K562 (cell line): ENCODE results near the gene RIT1. TPM values are rescaled to one million over a fixed set of nuclear protein-coding genes. Genes with fewer than 3 reads are reported as not detected.
A peak's percentile ranks its signal among the peaks of the same experiment; 100 is the strongest.

ENCODE experiments used
- ARHGAP35 ChIP-seq: fragments of 450-650 bp; IDR thresholded peaks from 2 replicates; pipeline ENCODE4 v1.6.1; 2018; ENCODE audit not compliant: partially characterized antibody
- CBFA2T2 ChIP-seq: fragments of 450-650 bp; conservative IDR thresholded peaks from 2 replicates; pipeline ENCODE4 v1.6.1; 2017; ENCODE audit warnings: mild to moderate bottlenecking
- EHMT2 ChIP-seq: fragments of 450-650 bp; IDR thresholded peaks from 2 replicates; pipeline ENCODE4 v1.6.1; 2018; ENCODE audit warnings: antibody characterized with exemption
- GTF2F1 ChIP-seq: IDR thresholded peaks from 2 replicates; pipeline ENCODE4 v1.6.1; 2011; ENCODE audit warnings: low read depth, low read length, improper control_type of control experiment
- HCFC1 ChIP-seq: IDR thresholded peaks from 2 replicates; pipeline ENCODE4 v1.6.1; 2012; ENCODE audit warnings: low read depth, low read length, improper control_type of control experiment
- HOXB6 ChIP-seq: fragments of 250-450 bp; sonication (Bioruptor Pico); IDR thresholded peaks from 2 replicates; pipeline ENCODE4 v1.5.1; 2022; ENCODE audit warnings: mild to moderate bottlenecking, borderline replicate concordance
- IRF2 ChIP-seq: sonication (generic); formaldehyde crosslinking; IDR thresholded peaks from 2 replicates; pipeline ENCODE4 v1.8.1; 2022; ENCODE audit warnings: mild to moderate bottlenecking, missing genetic modification reagents
- NR2C1 ChIP-seq, 2 experiments: fragments of 450-650 bp; IDR thresholded peaks; 2 replicates each; pipeline ENCODE4 v1.6.1; 2017; ENCODE audit warnings: mild to moderate bottlenecking in 2 of 2, antibody characterized with exemption in 1 of 2, inconsistent platforms in 1 of 2, missing compliant biosample characterization in 1 of 2, missing genetic modification characterization in 1 of 2
- OTX1 ChIP-seq: fragments of 450-650 bp; formaldehyde crosslinking; IDR thresholded peaks from 2 replicates; pipeline ENCODE4 v1.4.0; 2022; ENCODE audit warnings: mild to moderate bottlenecking
- PCBP2 ChIP-seq: fragments of 200-400 bp; formaldehyde crosslinking; IDR thresholded peaks from 2 replicates; pipeline ENCODE4 v1.6.1; 2018; ENCODE audit warnings: low read length, low read depth, mild to moderate bottlenecking, moderate library complexity; ENCODE audit not compliant: poor library complexity, severe bottlenecking
- ZBTB1 ChIP-seq: sonication (generic); formaldehyde crosslinking; IDR thresholded peaks from 2 replicates; pipeline ENCODE4 v1.8.1; 2023; ENCODE audit warnings: missing genetic modification reagents, low read depth, mild to moderate bottlenecking, borderline replicate concordance
- ZC3H4 ChIP-seq: sonication (generic); formaldehyde crosslinking; IDR thresholded peaks from 2 replicates; pipeline ENCODE4 v1.9.0; 2021; ENCODE audit warnings: missing genetic modification reagents, borderline replicate concordance
- ZKSCAN1 ChIP-seq: fragments of 150-350 bp; IDR thresholded peaks from 2 replicates; pipeline ENCODE4 v1.6.1; 2016; ENCODE audit warnings: low read depth, low read length
- ZNF197 ChIP-seq: fragments of 200-800 bp; sonication (Bioruptor generic); IDR thresholded peaks from 2 replicates; pipeline ENCODE4 v1.6.1; 2016; ENCODE audit warnings: low read depth, missing genetic modification characterization, missing compliant biosample characterization
- polyA plus RNA-seq, 8 experiments: library from polyadenylated mRNA; depleted of rRNA in 4 of 8; stranded (reverse) in 5 of 8; unstranded in 3 of 8; fragments of >200 nt; fragmentation: Nextera tagmentation in 2 of 8; fragmentation: Illumina TruSeq in 1 of 8; extraction: Ambion mirVana in 2 of 8; extraction: Trizol in 1 of 8; gene quantifications; 2 replicates each; pipeline versions ENCODE4 v1.2.1 to v1.2.3, GENCODE V29; 2011 to 2014; ENCODE audit warnings: inconsistent platforms in 1 of 8, missing spikeins in 1 of 8
- total RNA-seq, 7 experiments: library from RNA; depleted of rRNA in 6 of 7; stranded (reverse); fragments of >200 nt in 6 of 7; fragmentation: Illumina TruSeq in 2 of 7; extraction: Trizol in 2 of 7; gene quantifications; 2 replicates each; pipeline versions ENCODE4 v1.2.1 to v1.2.3, GENCODE V29; 2011 to 2021; ENCODE audit warnings: low replicate concordance in 1 of 7
- TF ChIP-seq, protein P1 (sequence below): sonication (generic); formaldehyde crosslinking; IDR thresholded peaks from 2 replicates; pipeline ENCODE4 v1.8.1; 2023; ENCODE audit warnings: mild to moderate bottlenecking, missing genetic modification reagents, moderate library complexity
- TF ChIP-seq, protein P2 (sequence below): fragments of 200-400 bp; formaldehyde crosslinking; IDR thresholded peaks from 2 replicates; pipeline ENCODE4 v1.6.1; 2017; ENCODE audit warnings: mild to moderate bottlenecking, low read depth, low read length, moderate library complexity
- TF ChIP-seq, protein P3 (sequence below): sonication (generic); formaldehyde crosslinking; IDR thresholded peaks from 2 replicates; pipeline ENCODE4 v1.8.1; 2023; ENCODE audit warnings: mild to moderate bottlenecking, missing genetic modification reagents
- TF ChIP-seq, protein P4 (sequence below), 2 experiments: IDR thresholded peaks; 2 replicates each; pipeline ENCODE4 v1.6.1; 2012; ENCODE audit warnings: improper control_type of control experiment in 2 of 2, low read depth in 2 of 2, low read length in 2 of 2, borderline replicate concordance in 1 of 2

Gene RIT1
- total and polyA plus RNA-seq, 9 of the 15 experiments (the other 6 are each of a cell fraction or from before 2014, with no cell fraction given) = 13.5 to 57.6 (median 22.9) TPM

DNA sequence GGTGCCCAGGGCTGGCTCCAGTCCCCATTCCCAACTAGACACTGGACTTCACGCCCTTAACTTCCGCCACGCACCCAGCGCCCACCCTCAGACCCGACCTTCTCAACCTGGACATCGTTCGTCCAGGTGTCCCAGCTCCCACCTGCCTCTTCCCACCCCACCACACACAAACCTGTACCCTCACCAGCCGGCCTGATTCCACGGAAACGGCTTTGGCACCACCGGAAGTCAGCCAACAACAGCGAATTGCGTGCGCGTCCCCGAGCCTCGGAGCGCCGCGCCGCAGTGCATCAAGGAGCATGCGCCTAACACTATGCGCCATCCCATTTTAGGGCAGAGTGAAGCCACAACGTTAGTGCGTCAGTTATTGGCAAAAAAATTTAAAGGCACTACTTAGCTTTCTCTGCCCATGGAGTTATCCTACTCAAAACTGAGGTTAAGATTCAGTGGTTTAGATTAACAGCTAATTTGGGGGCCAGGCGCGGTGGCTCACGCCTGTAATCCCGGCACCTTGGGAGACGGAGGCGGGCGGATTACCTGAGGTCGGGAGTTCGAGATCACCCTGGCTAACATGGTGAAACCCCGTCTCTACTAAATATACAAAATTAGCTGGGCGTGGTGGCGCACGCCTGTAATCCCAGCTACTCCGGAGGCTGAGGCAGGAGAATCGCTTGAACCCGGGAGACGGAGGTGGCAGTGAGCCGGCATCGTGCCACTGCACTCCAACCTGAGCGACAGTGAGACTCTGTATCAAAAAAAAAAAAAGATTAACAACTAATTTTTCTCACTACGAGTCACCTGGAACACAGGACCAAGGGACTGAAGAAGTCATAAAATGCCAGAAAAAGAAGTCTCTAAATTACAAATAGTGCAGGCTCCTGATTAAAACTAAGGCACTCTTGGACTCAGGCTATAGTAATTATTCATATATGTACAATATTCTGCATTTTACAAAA, 53.9 kb downstream of the RIT1 start, which contains the start of gene GON4L (continued):
- no peak for TF ChIP-seq GTF2F1
- TF ChIP-seq NR2C1 (IDR thresholded peaks at IDR 0.05) = 0 out of 2 replicates have a peak, but pooled peaks have one; percentile 7
- peak; percentile 49; the same call in 1 of the 2 replicates for TF ChIP-seq NR2C1 (tag; IDR thresholded peaks at IDR 0.05)
- TF ChIP-seq HCFC1 = peak; percentile 83
- TF ChIP-seq HOXB6 = no peak
- TF ChIP-seq ZNF197 (CRISPR knock-in tag) = no peak
- TF ChIP-seq EHMT2 = no peak
- TF ChIP-seq ZC3H4 (CRISPR knock-in tag) = no peak
- 0 out of 2 replicates have a peak, but pooled peaks have one; percentile 31 for TF ChIP-seq ZBTB1 (CRISPR knock-in tag)
- no peak for TF ChIP-seq IRF2 (CRISPR knock-in tag)
- TF ChIP-seq, protein P1, sequence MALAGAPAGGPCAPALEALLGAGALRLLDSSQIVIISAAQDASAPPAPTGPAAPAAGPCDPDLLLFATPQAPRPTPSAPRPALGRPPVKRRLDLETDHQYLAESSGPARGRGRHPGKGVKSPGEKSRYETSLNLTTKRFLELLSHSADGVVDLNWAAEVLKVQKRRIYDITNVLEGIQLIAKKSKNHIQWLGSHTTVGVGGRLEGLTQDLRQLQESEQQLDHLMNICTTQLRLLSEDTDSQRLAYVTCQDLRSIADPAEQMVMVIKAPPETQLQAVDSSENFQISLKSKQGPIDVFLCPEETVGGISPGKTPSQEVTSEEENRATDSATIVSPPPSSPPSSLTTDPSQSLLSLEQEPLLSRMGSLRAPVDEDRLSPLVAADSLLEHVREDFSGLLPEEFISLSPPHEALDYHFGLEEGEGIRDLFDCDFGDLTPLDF (CRISPR knock-in tag) = 0 out of 2 replicates have a peak, but pooled peaks have one; percentile 28
- TF ChIP-seq, protein P2, sequence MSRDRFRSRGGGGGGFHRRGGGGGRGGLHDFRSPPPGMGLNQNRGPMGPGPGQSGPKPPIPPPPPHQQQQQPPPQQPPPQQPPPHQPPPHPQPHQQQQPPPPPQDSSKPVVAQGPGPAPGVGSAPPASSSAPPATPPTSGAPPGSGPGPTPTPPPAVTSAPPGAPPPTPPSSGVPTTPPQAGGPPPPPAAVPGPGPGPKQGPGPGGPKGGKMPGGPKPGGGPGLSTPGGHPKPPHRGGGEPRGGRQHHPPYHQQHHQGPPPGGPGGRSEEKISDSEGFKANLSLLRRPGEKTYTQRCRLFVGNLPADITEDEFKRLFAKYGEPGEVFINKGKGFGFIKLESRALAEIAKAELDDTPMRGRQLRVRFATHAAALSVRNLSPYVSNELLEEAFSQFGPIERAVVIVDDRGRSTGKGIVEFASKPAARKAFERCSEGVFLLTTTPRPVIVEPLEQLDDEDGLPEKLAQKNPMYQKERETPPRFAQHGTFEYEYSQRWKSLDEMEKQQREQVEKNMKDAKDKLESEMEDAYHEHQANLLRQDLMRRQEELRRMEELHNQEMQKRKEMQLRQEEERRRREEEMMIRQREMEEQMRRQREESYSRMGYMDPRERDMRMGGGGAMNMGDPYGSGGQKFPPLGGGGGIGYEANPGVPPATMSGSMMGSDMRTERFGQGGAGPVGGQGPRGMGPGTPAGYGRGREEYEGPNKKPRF = no peak
- TF ChIP-seq CBFA2T2 = no peak
- no peak for TF ChIP-seq ZKSCAN1
- no peak for TF ChIP-seq PCBP2
- TF ChIP-seq, protein P3, sequence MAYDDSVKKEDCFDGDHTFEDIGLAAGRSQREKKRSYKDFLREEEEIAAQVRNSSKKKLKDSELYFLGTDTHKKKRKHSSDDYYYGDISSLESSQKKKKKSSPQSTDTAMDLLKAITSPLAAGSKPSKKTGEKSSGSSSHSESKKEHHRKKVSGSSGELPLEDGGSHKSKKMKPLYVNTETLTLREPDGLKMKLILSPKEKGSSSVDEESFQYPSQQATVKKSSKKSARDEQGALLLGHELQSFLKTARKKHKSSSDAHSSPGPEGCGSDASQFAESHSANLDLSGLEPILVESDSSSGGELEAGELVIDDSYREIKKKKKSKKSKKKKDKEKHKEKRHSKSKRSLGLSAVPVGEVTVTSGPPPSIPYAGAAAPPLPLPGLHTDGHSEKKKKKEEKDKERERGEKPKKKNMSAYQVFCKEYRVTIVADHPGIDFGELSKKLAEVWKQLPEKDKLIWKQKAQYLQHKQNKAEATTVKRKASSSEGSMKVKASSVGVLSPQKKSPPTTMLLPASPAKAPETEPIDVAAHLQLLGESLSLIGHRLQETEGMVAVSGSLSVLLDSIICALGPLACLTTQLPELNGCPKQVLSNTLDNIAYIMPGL (CRISPR knock-in tag) = 0 out of 2 replicates have a peak, but pooled peaks have one; percentile 30
- TF ChIP-seq OTX1 = no peak
- TF ChIP-seq, protein P4, sequence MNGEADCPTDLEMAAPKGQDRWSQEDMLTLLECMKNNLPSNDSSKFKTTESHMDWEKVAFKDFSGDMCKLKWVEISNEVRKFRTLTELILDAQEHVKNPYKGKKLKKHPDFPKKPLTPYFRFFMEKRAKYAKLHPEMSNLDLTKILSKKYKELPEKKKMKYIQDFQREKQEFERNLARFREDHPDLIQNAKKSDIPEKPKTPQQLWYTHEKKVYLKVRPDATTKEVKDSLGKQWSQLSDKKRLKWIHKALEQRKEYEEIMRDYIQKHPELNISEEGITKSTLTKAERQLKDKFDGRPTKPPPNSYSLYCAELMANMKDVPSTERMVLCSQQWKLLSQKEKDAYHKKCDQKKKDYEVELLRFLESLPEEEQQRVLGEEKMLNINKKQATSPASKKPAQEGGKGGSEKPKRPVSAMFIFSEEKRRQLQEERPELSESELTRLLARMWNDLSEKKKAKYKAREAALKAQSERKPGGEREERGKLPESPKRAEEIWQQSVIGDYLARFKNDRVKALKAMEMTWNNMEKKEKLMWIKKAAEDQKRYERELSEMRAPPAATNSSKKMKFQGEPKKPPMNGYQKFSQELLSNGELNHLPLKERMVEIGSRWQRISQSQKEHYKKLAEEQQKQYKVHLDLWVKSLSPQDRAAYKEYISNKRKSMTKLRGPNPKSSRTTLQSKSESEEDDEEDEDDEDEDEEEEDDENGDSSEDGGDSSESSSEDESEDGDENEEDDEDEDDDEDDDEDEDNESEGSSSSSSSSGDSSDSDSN (IDR thresholded peaks at IDR 0.05; ENCODE audit: borderline replicate concordance in 1 of 2, low read depth in 2 of 2, low read length in 2 of 2) = no peak
- TF ChIP-seq ARHGAP35 = no peak
